ENCODE results near the gene NR1D1. TPM values are rescaled to one million over a fixed set of nuclear protein-coding genes. Genes with fewer than 3 reads are reported as not detected.
"Not testable (repeated sequence)": the region's sequence is repeated elsewhere in the genome, so short reads cannot be mapped to it uniquely, and the experiment has no call there.

Gene NR1D1
- total RNA-seq: 1 to 10 TPM; 5.5 to 5.8 TPM

GRCh38 chr17:40100419-40100668 is at the start of gene NR1D1:
TSS of gene NR1D1 (minus strand) at chr17:40100589. CDS start at chr17:40100094, 495 bp downstream.
- Mint-ChIP-seq H3K4me3 (peak within 1 kb of the TSS; percentile 82), H3K27ac (peak within 1 kb of the TSS; percentile 91), H3K9me3 (no peaks in the 10 kb centered on the region), H3K27me3 (no peaks in the 10 kb centered on the region), H3K36me3 (ENCODE audit: low read depth) (peaks cover 32% of the 10 kb centered on the region), H3K4me1 (peaks cover 88% of the 10 kb centered on the region)
- DNase-seq: no peak
- ChIA-PET CTCF (interaction anchor here (0.7 to 8.5 kb wide), 11 partner anchors 13 to 120 kb away, joined by 3 to 97 read pairs (median 4); partner anchors contain the start of genes CASC3 and PSMD3), POLR2A (interaction anchor here (0.6 to 0.8 kb wide), 2 partner anchors 13 to 173 kb away, joined by 3 to 4 read pairs; partner anchors contain the start of genes LRRC3C and ORMDL3)

DNA sequence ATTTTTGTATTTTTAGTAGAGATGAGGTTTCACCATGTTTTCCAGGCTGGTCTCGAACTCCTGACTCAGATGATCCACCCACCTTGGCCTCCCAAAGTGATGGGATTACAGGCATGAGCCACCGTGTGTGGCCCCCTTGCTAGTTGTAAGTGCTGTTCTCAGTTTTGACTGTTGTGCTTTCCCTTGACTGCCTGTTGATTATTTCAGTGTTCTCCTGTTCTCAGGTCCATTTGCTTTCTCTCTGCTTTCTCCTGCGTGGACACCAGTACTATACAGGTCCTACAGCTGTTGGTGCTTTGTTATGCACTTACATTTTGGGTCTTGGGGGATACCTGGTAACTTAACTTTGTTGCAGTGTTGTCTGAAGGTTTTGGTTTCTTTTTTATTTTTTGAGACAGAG is 48.1 kb upstream of the NR1D1 start:
- POLR2A ChIA-PET: interaction anchor here (0.6 kb wide), 1 partner anchor 57 kb away, joined by 4 read pairs; no protein-coding TSS in a partner anchor
- Mint-ChIP-seq H3K4me3 (no peak overlapping the region), H3K36me3 (ENCODE audit: low read depth) (peaks cover 58% of the 10 kb centered on the region)

GRCh38 chr17:40145476-40145875 is 45.1 kb upstream of the NR1D1 start:
- no peak overlapping the region for H3K4me3 Mint-ChIP-seq
- CTCF ChIA-PET: no interaction called here
- POLR2A ChIA-PET: no interaction called here
- H3K27me3 Mint-ChIP-seq: no peaks in the 10 kb centered on the region
- H3K4me1 Mint-ChIP-seq: peaks cover 54% of the 10 kb centered on the region
- H3K27ac Mint-ChIP-seq: no peak overlapping the region
- DNase-seq: no peak
- H3K9me3 Mint-ChIP-seq: no peaks in the 10 kb centered on the region
- peaks cover 60% of the 10 kb centered on the region for H3K36me3 Mint-ChIP-seq (ENCODE audit: low read depth)

More for the DNA sequence above, 48.1 kb upstream of the NR1D1 start:
- CTCF ChIA-PET: interaction anchor here (0.6 to 1.0 kb wide), 4 partner anchors 9 to 86 kb away, joined by 3 to 4 read pairs (median 3); no protein-coding TSS in a partner anchor
- peaks cover 45% of the 10 kb centered on the region for H3K4me1 Mint-ChIP-seq
- H3K27me3 Mint-ChIP-seq: no peaks in the 10 kb centered on the region
- H3K27ac Mint-ChIP-seq: no peak overlapping the region
- no peaks in the 10 kb centered on the region for H3K9me3 Mint-ChIP-seq
- DNase-seq: no peak

DNA sequence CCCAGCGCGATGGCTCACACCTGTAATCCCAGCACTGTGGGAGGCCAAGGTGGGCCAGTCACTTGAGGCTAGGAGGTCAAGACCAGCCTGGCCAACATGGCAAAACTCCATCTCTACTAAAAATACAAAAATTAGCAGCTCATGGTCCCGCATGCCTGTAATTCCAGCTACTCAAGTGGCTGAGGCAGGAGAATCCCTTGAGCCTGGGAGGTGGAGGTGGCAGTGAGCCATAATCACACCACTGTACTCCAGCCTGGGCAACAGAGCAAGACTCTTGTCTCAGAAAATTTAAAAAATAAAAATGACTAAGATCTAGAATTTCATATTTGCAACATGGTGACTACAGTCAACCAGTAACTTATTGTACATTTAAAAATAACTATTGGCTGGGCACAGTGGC is 42.8 kb upstream of the NR1D1 start:
- H3K4me3 Mint-ChIP-seq, H3K9me3 Mint-ChIP-seq, POLR2A ChIA-PET, DNase-seq, H3K27me3 Mint-ChIP-seq, H3K27ac Mint-ChIP-seq: not testable (repeated sequence)
- Mint-ChIP-seq H3K4me1 (peaks cover 52% of the 10 kb centered on the region), H3K36me3 (ENCODE audit: low read depth) (peaks cover 44% of the 10 kb centered on the region)
- CTCF ChIA-PET: interaction anchor here (0.7 to 0.9 kb wide), 3 partner anchors 9 to 116 kb away, joined by 3 to 4 read pairs (median 3); no protein-coding TSS in a partner anchor

DNA sequence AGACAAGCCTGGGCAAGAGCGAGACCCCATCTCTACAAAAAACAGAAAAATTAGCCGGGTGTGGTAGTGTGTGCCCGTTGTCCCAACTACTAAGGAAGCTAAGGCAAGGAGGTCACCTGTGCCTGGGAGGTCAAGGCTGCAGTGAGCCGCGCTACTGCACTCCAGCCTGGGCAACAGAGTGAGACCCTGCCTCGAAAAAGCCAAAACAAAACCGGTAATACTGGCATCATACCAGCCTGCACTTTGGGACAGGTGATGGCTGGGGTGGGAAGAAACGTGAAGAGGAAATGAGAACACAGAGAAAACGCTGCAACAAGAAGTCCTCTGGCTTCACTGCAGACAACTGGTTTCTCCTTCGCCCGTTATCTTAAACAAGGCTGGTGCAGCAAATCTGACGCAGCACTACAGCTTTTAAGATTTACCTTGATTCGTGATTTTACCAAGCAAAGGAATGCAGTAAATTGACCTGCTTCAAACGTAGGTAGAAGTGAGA is 39.2 kb upstream of the NR1D1 start:
- Mint-ChIP-seq H3K4me3 (peak overlapping the region; percentile 98), H3K36me3 (ENCODE audit: low read depth) (peaks cover 45% of the 10 kb centered on the region), H3K9me3 (no peaks in the 10 kb centered on the region), H3K4me1 (peaks cover 42% of the 10 kb centered on the region), H3K27me3 (no peaks in the 10 kb centered on the region), H3K27ac (peak overlapping the region; percentile 96)
- no peak for DNase-seq
- CTCF ChIA-PET: interaction anchor here (0.6 to 3.8 kb wide), 12 partner anchors 10 to 1680 kb away, joined by 3 to 15 read pairs (median 4); partner anchors contain the start of gene NR1D1
- POLR2A ChIA-PET: no interaction called here

DNA sequence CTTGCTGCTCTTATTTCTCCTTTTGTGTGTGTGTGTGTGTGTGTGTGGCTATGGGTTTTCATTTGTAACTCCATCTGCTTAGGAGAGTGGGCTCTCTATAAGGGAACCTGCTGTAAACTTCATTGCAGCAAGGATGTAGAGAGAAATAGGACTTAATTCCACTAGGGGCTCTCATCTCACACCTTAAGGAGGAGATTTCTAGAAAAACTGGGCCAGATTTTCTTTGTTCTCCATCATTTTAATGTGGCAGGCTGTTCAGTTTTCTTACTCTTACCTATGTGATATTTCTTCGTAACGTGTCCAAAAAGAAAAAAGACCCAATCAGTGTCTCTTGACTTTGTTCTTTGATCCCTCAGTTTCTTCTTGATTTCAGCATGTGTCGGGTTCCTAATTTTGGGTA is 35.4 kb upstream of the NR1D1 start:
- peaks cover 35% of the 10 kb centered on the region for H3K4me1 Mint-ChIP-seq
- no peaks in the 10 kb centered on the region for H3K9me3 Mint-ChIP-seq
- H3K27me3 Mint-ChIP-seq: no peaks in the 10 kb centered on the region
- H3K4me3 Mint-ChIP-seq: no peak overlapping the region
- DNase-seq: no peak
- peaks cover 66% of the 10 kb centered on the region for H3K36me3 Mint-ChIP-seq (ENCODE audit: low read depth)
- CTCF ChIA-PET: no interaction called here
- POLR2A ChIA-PET: no interaction called here
- peak overlapping the region; percentile 7 for H3K27ac Mint-ChIP-seq

- H3K4me3 Mint-ChIP-seq: no peak overlapping the region
- no peaks in the 10 kb centered on the region for H3K9me3 Mint-ChIP-seq
- no peak for DNase-seq
- peaks cover 28% of the 10 kb centered on the region for H3K4me1 Mint-ChIP-seq
- H3K27me3 Mint-ChIP-seq: no peaks in the 10 kb centered on the region
- H3K27ac Mint-ChIP-seq: no peak overlapping the region
- ChIA-PET POLR2A (no interaction called here), CTCF (interaction anchor here (0.6 to 2.7 kb wide), 4 partner anchors 10 to 34 kb away, joined by 3 to 12 read pairs (median 7); partner anchors contain the start of gene NR1D1)
- peaks cover 78% of the 10 kb centered on the region for H3K36me3 Mint-ChIP-seq (ENCODE audit: low read depth)
Measured at GRCh38 chr17:40134184-40134583, 33.8 kb upstream of the NR1D1 start.

GRCh38 chr17:40130352-40131042 is 30.1 kb upstream of the NR1D1 start:
- POLR2A ChIA-PET: no interaction called here
- DNase-seq: no peak
- H3K9me3 Mint-ChIP-seq: no peaks in the 10 kb centered on the region
- peaks cover 81% of the 10 kb centered on the region for H3K36me3 Mint-ChIP-seq (ENCODE audit: low read depth)
- no peak overlapping the region for H3K4me3 Mint-ChIP-seq
- H3K27me3 Mint-ChIP-seq: no peaks in the 10 kb centered on the region
- H3K4me1 Mint-ChIP-seq: peaks cover 21% of the 10 kb centered on the region
- CTCF ChIA-PET: interaction anchor here (0.7 to 1.5 kb wide), 3 partner anchors 9 to 18 kb away, joined by 3 to 5 read pairs (median 3); no protein-coding TSS in a partner anchor
- no peak overlapping the region for H3K27ac Mint-ChIP-seq

GRCh38 chr17:40129498-40129897 is 29.1 kb upstream of the NR1D1 start:
- ChIA-PET CTCF (interaction anchor here (0.9 to 1.5 kb wide), 3 partner anchors 10 to 16 kb away, joined by 3 to 5 read pairs (median 4); no protein-coding TSS in a partner anchor), POLR2A (no interaction called here)
- Mint-ChIP-seq H3K27ac (no peak overlapping the region), H3K9me3 (no peaks in the 10 kb centered on the region), H3K36me3 (ENCODE audit: low read depth) (peaks cover 76% of the 10 kb centered on the region), H3K4me1 (peaks cover 29% of the 10 kb centered on the region), H3K4me3 (no peak overlapping the region), H3K27me3 (no peaks in the 10 kb centered on the region)
- DNase-seq: no peak

DNA sequence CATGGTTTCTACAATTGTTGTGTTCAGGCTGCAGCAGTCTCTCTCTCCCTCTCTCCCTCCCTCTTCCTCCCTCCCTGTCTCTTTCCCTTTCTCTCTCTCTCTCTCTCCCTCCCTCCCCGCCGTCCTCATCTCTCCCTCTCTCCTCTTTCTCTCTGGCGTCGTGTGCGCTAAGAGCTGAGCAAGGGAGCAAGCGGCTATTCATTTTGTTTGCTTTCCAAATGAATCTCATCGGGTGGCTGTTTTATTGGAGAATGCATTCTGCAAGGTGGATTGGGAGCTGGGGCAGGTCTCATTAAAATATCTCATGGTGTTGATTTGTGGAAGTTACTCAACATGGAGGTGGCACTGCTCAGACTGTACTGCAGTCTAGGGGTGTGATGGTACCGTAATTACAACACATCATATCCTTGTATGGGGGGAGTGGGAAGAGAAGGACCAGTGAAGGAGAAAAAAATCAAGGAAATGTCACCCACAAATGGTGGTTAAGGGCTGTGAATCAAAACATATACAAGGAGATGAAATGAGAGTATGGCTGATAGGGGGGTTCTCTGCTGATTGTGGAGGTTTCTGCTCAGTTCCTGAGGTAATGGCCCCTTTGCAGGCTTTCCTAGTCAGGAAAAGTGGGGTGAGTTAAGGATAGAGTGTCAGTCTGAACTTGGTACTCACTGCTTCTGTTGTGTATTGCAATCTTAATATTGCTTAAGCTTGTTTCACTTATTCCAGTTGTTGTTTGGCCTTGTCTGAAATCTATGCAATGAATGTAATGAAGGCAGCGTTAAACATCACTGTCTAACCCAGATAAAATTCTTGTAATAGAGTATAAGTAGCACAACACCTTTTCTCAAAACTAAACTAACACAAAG is 24.1 kb upstream of the NR1D1 start:
- Mint-ChIP-seq H3K27ac (peak overlapping the region; percentile 3), H3K36me3 (ENCODE audit: low read depth) (peaks cover 38% of the 10 kb centered on the region)

DNA sequence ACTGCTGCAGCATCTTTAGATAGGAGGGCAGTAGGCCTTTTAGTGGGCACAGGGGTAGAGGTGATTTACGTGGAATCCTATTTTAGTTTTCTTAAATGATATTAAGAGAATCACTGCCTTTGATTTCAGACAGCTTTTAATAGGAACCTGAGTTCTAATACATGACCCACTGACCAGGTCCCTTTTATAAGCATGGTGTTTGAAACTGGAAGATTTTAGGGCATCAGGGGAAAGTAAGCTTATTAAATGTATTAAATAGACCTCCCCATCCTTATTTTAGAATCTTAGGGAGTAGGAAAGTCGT is 23.4 kb upstream of the NR1D1 start:
- CTCF ChIA-PET: interaction anchor here (0.7 to 5.6 kb wide), 10 partner anchors 9 to 1198 kb away, joined by 3 to 61 read pairs (median 4); no protein-coding TSS in a partner anchor
- H3K27me3 Mint-ChIP-seq: no peaks in the 10 kb centered on the region
- H3K27ac Mint-ChIP-seq: peak overlapping the region; percentile 93
- H3K9me3 Mint-ChIP-seq: no peaks in the 10 kb centered on the region
- peak overlapping the region; percentile 98 for H3K4me3 Mint-ChIP-seq
- no peak for DNase-seq
- H3K36me3 Mint-ChIP-seq (ENCODE audit: low read depth): peaks cover 32% of the 10 kb centered on the region
- peaks cover 40% of the 10 kb centered on the region for H3K4me1 Mint-ChIP-seq
- POLR2A ChIA-PET: interaction anchor here (0.5 to 1.6 kb wide), 2 partner anchors 10 to 20 kb away, joined by 3 to 6 read pairs; no protein-coding TSS in a partner anchor

More for the DNA sequence above, 24.1 kb upstream of the NR1D1 start:
- H3K4me1 Mint-ChIP-seq: peaks cover 40% of the 10 kb centered on the region
- no peak for DNase-seq
- H3K9me3 Mint-ChIP-seq: no peaks in the 10 kb centered on the region
- CTCF ChIA-PET: interaction anchor here (0.6 to 5.6 kb wide), 7 partner anchors 8 to 480 kb away, joined by 3 to 61 read pairs (median 6); no protein-coding TSS in a partner anchor
- POLR2A ChIA-PET: no interaction called here
- no peaks in the 10 kb centered on the region for H3K27me3 Mint-ChIP-seq
- H3K4me3 Mint-ChIP-seq: peak overlapping the region; percentile 98

- POLR2A ChIA-PET: interaction anchor here (0.5 to 1.6 kb wide), 2 partner anchors 10 to 21 kb away, joined by 3 to 6 read pairs; no protein-coding TSS in a partner anchor
- peak; percentile 71 for DNase-seq
- CTCF ChIA-PET: interaction anchor here (0.7 to 5.6 kb wide), 12 partner anchors 9 to 1198 kb away, joined by 3 to 61 read pairs (median 4); no protein-coding TSS in a partner anchor
- Mint-ChIP-seq H3K27me3 (no peaks in the 10 kb centered on the region), H3K27ac (peak overlapping the region; percentile 93), H3K4me3 (peak overlapping the region; percentile 98), H3K4me1 (peaks cover 40% of the 10 kb centered on the region), H3K9me3 (no peaks in the 10 kb centered on the region), H3K36me3 (ENCODE audit: low read depth) (peaks cover 32% of the 10 kb centered on the region)
Measured at GRCh38 chr17:40122999-40123810, 22.8 kb upstream of the NR1D1 start.
